Mesodermal cell (in vitro differentiated cells): ENCODE measurements around the gene DPH2.

Experiments
- H3K27ac ChIP-seq: 2 replicates; pipeline ENCODE4 v1.7.0; 2013; ENCODE audit warnings: mild to moderate bottlenecking, low read depth, low read length, moderate library complexity; ENCODE audit not compliant: severe bottlenecking
- H3K36me3 ChIP-seq: 2 replicates; pipeline ENCODE4 v1.7.1; 2013; ENCODE audit warnings: mild to moderate bottlenecking, low read length, moderate library complexity; ENCODE audit not compliant: control insufficient read depth, insufficient read depth
- H3K4me1 ChIP-seq: one replicate; pipeline ENCODE4 v1.7.1; 2013; ENCODE audit warnings: mild to moderate bottlenecking, low read length; ENCODE audit not compliant: insufficient read depth, control insufficient read depth, poor library complexity, severe bottlenecking
- H3K4me3 ChIP-seq: 2 replicates; pipeline ENCODE4 v1.7.0; 2013; ENCODE audit warnings: low read length, control low read depth, mild to moderate bottlenecking; ENCODE audit not compliant: insufficient read depth, poor library complexity, severe bottlenecking; ENCODE audit errors: extremely low read depth
- H3K9me3 ChIP-seq: 2 replicates; pipeline ENCODE4 v1.7.1; 2013; ENCODE audit warnings: mild to moderate bottlenecking, low read length, moderate library complexity; ENCODE audit not compliant: control insufficient read depth
- WGBS, 2 experiments: methylation state at CpG; one replicate each; pipeline ENCODE4 v1.1.5; 2013; ENCODE audit warnings: missing lambda C conversion rate in 2 of 2; ENCODE audit not compliant: insufficient coverage in 2 of 2; 5-methylcytosine and 5-hydroxymethylcytosine counted together

Gene DPH2

GRCh38 chr1:43934101-43934985 lies 35.5 kb upstream of the DPH2 start:
- peaks cover 26% of the 10 kb centered on the region for H3K4me1 ChIP-seq
- no peaks in the 10 kb centered on the region for H3K9me3 ChIP-seq
- WGBS, 2 experiments, result 61 to 69% methylated on average over 11 to 13 of the region's 13 CpGs
- peaks cover 9% of the 10 kb centered on the region for H3K36me3 ChIP-seq
- H3K4me3 ChIP-seq, result no peak overlapping the region
- H3K27ac ChIP-seq, result no peak overlapping the region

GRCh38 chr1:43934986-43935324 lies 34.9 kb upstream of the DPH2 start:
- no peaks in the 10 kb centered on the region for H3K9me3 ChIP-seq
- 46 to 51% methylated on average over 3 to 4 of the region's 5 CpGs for WGBS, 2 experiments
- H3K4me1 ChIP-seq, result peaks cover 21% of the 10 kb centered on the region
- H3K27ac ChIP-seq, result no peak overlapping the region
- H3K4me3 ChIP-seq, result no peak overlapping the region
- peaks cover 4% of the 10 kb centered on the region for H3K36me3 ChIP-seq

GRCh38 chr1:43935711-43936427 lies 33.9 kb upstream of the DPH2 start:
- Histone ChIP-seq H3K9me3 (no peaks in the 10 kb centered on the region), H3K36me3 (no peaks in the 10 kb centered on the region), H3K4me1 (peaks cover 18% of the 10 kb centered on the region), H3K27ac (no peak overlapping the region), H3K4me3 (peak overlapping the region; percentile 25)
- WGBS, 2 experiments, result 6 to 10% methylated on average over 23 to 46 of the region's 48 CpGs

GRCh38 chr1:43936431-43937151 lies 33.2 kb upstream of the DPH2 start:
- Histone ChIP-seq H3K27ac (no peak overlapping the region), H3K9me3 (no peaks in the 10 kb centered on the region), H3K36me3 (no peaks in the 10 kb centered on the region), H3K4me3 (peak overlapping the region; percentile 29), H3K4me1 (peaks cover 18% of the 10 kb centered on the region)
- 10 to 12% methylated on average over 44 to 56 of the region's 56 CpGs for WGBS, 2 experiments

GRCh38 chr1:43937179-43937865 lies 32.5 kb upstream of the DPH2 start:
- Histone ChIP-seq H3K4me1 (peaks cover 18% of the 10 kb centered on the region), H3K36me3 (no peaks in the 10 kb centered on the region), H3K9me3 (no peaks in the 10 kb centered on the region), H3K4me3 (no peak overlapping the region), H3K27ac (no peak overlapping the region)
- 89 to 96% methylated on average over 5 of the region's 8 CpGs for WGBS, 2 experiments

- H3K4me1 ChIP-seq, result peaks cover 8% of the 10 kb centered on the region
- no peaks in the 10 kb centered on the region for H3K9me3 ChIP-seq
- H3K27ac ChIP-seq, result no peak overlapping the region
- H3K36me3 ChIP-seq, result no peaks in the 10 kb centered on the region
- no peak overlapping the region for H3K4me3 ChIP-seq
- WGBS, 2 experiments, result 79 to 82% methylated on average over 10 of the region's 10 CpGs
Observed at GRCh38 chr1:43938383-43938782, 31.4 kb upstream of the DPH2 start.

GRCh38 chr1:43938892-43939587 lies 30.8 kb upstream of the DPH2 start:
- Histone ChIP-seq H3K4me3 (no peak overlapping the region), H3K36me3 (no peaks in the 10 kb centered on the region), H3K9me3 (no peaks in the 10 kb centered on the region), H3K27ac (no peak overlapping the region), H3K4me1 (peaks cover 3% of the 10 kb centered on the region)
- 53 to 68% methylated on average over 2 of the region's 3 CpGs for WGBS, 2 experiments

- Histone ChIP-seq H3K9me3 (no peaks in the 10 kb centered on the region), H3K4me1 (no peaks in the 10 kb centered on the region), H3K4me3 (no peak overlapping the region), H3K36me3 (no peaks in the 10 kb centered on the region), H3K27ac (no peak overlapping the region)
- 82 to 90% methylated on average over 3 of the region's 3 CpGs for WGBS, 2 experiments
Observed at GRCh38 chr1:43942411-43942810, 27.4 kb upstream of the DPH2 start.

GRCh38 chr1:43944860-43945259 lies 24.9 kb upstream of the DPH2 start:
- H3K27ac ChIP-seq, result no peak overlapping the region
- H3K4me1 ChIP-seq, result no peaks in the 10 kb centered on the region
- peaks cover 4% of the 10 kb centered on the region for H3K36me3 ChIP-seq
- WGBS, 2 experiments, result 84 to 100% methylated on average over 1 of the region's 1 CpG
- no peaks in the 10 kb centered on the region for H3K9me3 ChIP-seq
- no peak overlapping the region for H3K4me3 ChIP-seq
